Measurements from ENCODE around the gene CMTM7. TPM values are rescaled to one million over a fixed set of nuclear protein-coding genes. Genes with fewer than 3 reads are reported as not detected.
A peak's percentile ranks its signal among the peaks of the same experiment; 100 is the strongest.

The CMTM7 gene
- total and polyA plus RNA-seq, 7 experiments from 2014 or later, result 38.6 to 157 (median 53.0) TPM

DNA sequence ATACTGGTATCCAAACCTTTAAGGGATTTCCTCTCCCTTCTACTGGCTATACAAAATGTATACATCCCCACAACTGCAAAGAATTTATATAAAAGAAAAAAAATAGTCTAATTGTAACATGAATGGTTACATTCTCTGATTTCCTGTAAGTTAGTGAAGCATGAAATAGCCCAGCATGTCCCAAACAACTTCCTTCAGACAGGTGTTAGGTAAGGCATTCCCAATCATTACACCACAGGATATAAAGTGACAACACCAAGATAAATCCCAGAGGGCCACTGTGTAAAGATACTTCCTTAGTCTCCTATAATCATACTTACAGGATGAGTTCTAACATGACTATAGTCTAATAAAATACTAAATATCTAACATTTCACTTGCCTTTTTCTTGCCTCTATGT is 103.4 kb downstream of the CMTM7 start:
- Histone ChIP-seq H3K36me3 (ENCODE audit: control insufficient read depth in 2 of 3, insufficient read depth in 3 of 3, low read length in 3 of 3) (no peaks in the 10 kb centered on the region), H3K27ac (ENCODE audit: low read depth, low read length) (no peak overlapping the region)
- H3K27ac Mint-ChIP-seq, result no peak overlapping the region

DNA sequence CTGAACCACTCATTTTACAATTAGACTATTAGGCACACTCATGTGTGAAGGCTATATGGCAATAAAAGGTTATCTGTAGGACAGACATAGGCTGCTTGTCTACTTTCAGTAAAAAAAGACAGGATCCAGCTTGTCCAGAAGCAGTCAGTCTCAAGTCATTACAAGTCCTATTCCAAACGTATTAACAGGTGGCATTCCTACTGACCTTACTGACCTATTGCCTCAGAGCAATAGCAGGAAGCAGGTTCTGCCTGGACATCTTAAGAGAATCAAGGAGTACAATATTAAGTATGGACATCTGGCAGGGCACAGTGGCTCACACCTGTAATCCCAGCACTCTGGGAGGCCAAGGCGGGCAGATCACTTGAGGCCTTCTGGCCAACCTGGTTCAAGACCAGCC is 104.0 kb downstream of the CMTM7 start:
- H3K36me3 ChIP-seq (ENCODE audit: control insufficient read depth in 2 of 3, insufficient read depth in 3 of 3, low read length in 3 of 3), result no peaks in the 10 kb centered on the region

More for the DNA sequence above, 103.4 kb downstream of the CMTM7 start:
- Histone ChIP-seq H3K4me3 (ENCODE audit: low read length) (no peak overlapping the region), H3K9me3 (ENCODE audit: control insufficient read depth in 2 of 3, low read length in 3 of 3) (no peaks in the 10 kb centered on the region), H3K27me3 (ENCODE audit: control insufficient read depth in 2 of 2, insufficient read depth in 2 of 2, low read length in 2 of 2) (no peaks in the 10 kb centered on the region), H3K4me1 (ENCODE audit: control insufficient read depth in 2 of 2, insufficient read depth in 2 of 2, low read length in 2 of 2) (peaks cover under 1 to 5% of the 10 kb centered on the region in 2 donors)
- Mint-ChIP-seq H3K4me3 (no peak overlapping the region), H3K4me1 (peaks cover 22 to 39% (median 32%) of the 10 kb centered on the region in 7 donors), H3K36me3 (peaks cover 0 to 19% (median 12%) of the 10 kb centered on the region in 5 donors), H3K9me3 (peaks cover 0 to 1% (median 0%) of the 10 kb centered on the region in 11 donors), H3K27me3 (no peaks in the 10 kb centered on the region)
- CTCF ChIA-PET, result no interaction called here
- DNase-seq, result no peak
- POLR2A ChIA-PET, result interaction anchor here (0.6 to 1.5 kb wide), 4 partner anchors 10 to 124 kb away, joined by 3 to 8 read pairs (median 4); no protein-coding TSS in a partner anchor
- intact Hi-C loops (cut with micrococcal nuclease), result no loop called here
- no peak for ATAC-seq

DNA sequence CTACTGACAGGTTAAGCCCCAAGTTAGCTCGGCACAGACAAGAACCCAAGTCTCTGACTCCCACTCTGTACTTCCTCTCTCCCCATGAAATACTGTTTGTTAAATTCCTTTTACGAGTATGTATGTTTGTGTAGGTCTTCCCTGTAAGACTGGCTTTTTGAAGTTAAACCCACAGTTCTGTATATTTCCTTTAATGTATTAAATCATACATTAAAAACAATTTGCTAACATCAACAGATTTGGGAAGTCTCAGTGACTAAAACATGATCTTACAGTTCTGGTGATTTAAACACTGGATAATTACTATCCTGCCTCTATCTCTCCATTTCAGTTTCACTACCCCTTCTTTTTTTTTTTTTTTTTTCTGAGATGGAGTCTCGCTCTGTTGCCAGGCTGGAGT is 106.6 kb downstream of the CMTM7 start:
- H3K27me3 ChIP-seq (ENCODE audit: control insufficient read depth in 2 of 2, insufficient read depth in 2 of 2, low read length in 2 of 2), result no peaks in the 10 kb centered on the region
- ChIA-PET CTCF (interaction anchor here (0.6 to 0.7 kb wide), 3 partner anchors 7 to 587 kb away, joined by 3 to 4 read pairs (median 4); no protein-coding TSS in a partner anchor), POLR2A (interaction anchor here (0.7 kb wide), 1 partner anchor 12 kb away, joined by 3 read pairs; no protein-coding TSS in a partner anchor)
- Mint-ChIP-seq H3K27ac (no peak overlapping the region), H3K4me1 (peaks cover 37 to 65% (median 57%) of the 10 kb centered on the region in 7 donors), H3K27me3 (no peaks in the 10 kb centered on the region), H3K36me3 (peaks cover 4 to 19% (median 12%) of the 10 kb centered on the region in 5 donors), H3K9me3 (peaks cover 0 to 1% (median 0%) of the 10 kb centered on the region in 11 donors), H3K4me3 (peak overlapping the region in 4 of 10 donors; percentile 24 to 40 (median 26))
- intact Hi-C loops (cut with micrococcal nuclease), result no loop called here
- H3K4me3 ChIP-seq (ENCODE audit: low read length), result no peak overlapping the region
- peaks cover 0 to 6% (median 0%) of the 10 kb centered on the region in 3 experiments for H3K36me3 ChIP-seq (ENCODE audit: control insufficient read depth in 2 of 3, insufficient read depth in 3 of 3, low read length in 3 of 3)
- ATAC-seq (no peak), DNase-seq (no peak)
- H3K9me3 ChIP-seq (ENCODE audit: control insufficient read depth in 2 of 3, low read length in 3 of 3), result no peaks in the 10 kb centered on the region
- no peak overlapping the region for H3K27ac ChIP-seq (ENCODE audit: low read depth, low read length)
- H3K4me1 ChIP-seq (ENCODE audit: control insufficient read depth in 2 of 2, insufficient read depth in 2 of 2, low read length in 2 of 2), result peaks cover 5 to 25% of the 10 kb centered on the region in 2 donors

More for the DNA sequence above, 104.0 kb downstream of the CMTM7 start:
- Mint-ChIP-seq H3K27ac (no peak overlapping the region), H3K4me3 (peak overlapping the region in 1 of 10 donors; percentile 2), H3K9me3 (peaks cover 0 to 1% (median 0%) of the 10 kb centered on the region in 11 donors), H3K27me3 (no peaks in the 10 kb centered on the region), H3K36me3 (peaks cover 0 to 19% (median 12%) of the 10 kb centered on the region in 5 donors), H3K4me1 (peaks cover 27 to 45% (median 34%) of the 10 kb centered on the region in 7 donors)
- CTCF ChIA-PET, result no interaction called here
- H3K4me1 ChIP-seq (ENCODE audit: control insufficient read depth in 2 of 2, insufficient read depth in 2 of 2, low read length in 2 of 2), result peaks cover 2 to 10% of the 10 kb centered on the region in 2 donors
- no peaks in the 10 kb centered on the region for H3K9me3 ChIP-seq (ENCODE audit: control insufficient read depth in 2 of 3, low read length in 3 of 3)
- intact Hi-C loops (cut with micrococcal nuclease), result no loop called here
- ATAC-seq (no peak), DNase-seq (no peak)
- H3K27me3 ChIP-seq (ENCODE audit: control insufficient read depth in 2 of 2, insufficient read depth in 2 of 2, low read length in 2 of 2), result no peaks in the 10 kb centered on the region
- POLR2A ChIA-PET, result interaction anchor here (0.7 to 1.5 kb wide), 4 partner anchors 11 to 124 kb away, joined by 3 to 8 read pairs (median 3); no protein-coding TSS in a partner anchor
- H3K27ac ChIP-seq (ENCODE audit: low read depth, low read length), result no peak overlapping the region
- H3K4me3 ChIP-seq (ENCODE audit: low read length), result no peak overlapping the region

DNA sequence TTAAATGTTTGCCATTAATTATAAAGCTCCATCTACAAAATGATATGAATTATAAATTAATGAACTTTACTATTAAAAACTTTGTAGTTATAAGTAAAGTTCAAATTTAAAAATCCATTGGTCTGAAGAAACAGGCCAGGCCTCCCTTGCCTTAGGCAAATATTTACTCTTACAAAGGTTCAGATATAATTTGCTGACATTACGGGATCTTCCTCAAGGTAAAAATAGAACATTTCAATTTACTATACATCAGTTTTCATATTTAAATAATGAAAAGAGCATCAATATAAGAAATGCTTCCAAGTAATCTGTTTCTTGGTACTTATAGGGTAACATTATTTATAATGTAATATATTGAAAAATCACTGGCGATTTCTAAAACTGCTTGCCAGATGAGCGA is 107.3 kb downstream of the CMTM7 start:
- ChIA-PET POLR2A (interaction anchor here (0.6 to 1.8 kb wide), 4 partner anchors 9 to 122 kb away, joined by 3 to 5 read pairs (median 4); no protein-coding TSS in a partner anchor), CTCF (interaction anchor here (0.7 to 1.1 kb wide), 2 partner anchors 322 to 586 kb away, joined by 4 to 5 read pairs; no protein-coding TSS in a partner anchor)
- Mint-ChIP-seq H3K4me3 (no peak overlapping the region), H3K4me1 (peaks cover 38 to 68% (median 58%) of the 10 kb centered on the region in 7 donors), H3K9me3 (peaks cover 0 to 1% (median 0%) of the 10 kb centered on the region in 11 donors), H3K27me3 (no peaks in the 10 kb centered on the region), H3K27ac (peak overlapping the region in 1 of 9 donors; percentile 26), H3K36me3 (peaks cover 4 to 19% (median 12%) of the 10 kb centered on the region in 5 donors)
- Histone ChIP-seq H3K36me3 (ENCODE audit: control insufficient read depth in 2 of 3, insufficient read depth in 3 of 3, low read length in 3 of 3) (peaks cover 0 to 6% (median 0%) of the 10 kb centered on the region in 3 experiments), H3K27ac (ENCODE audit: low read depth, low read length) (no peak overlapping the region), H3K27me3 (ENCODE audit: control insufficient read depth in 2 of 2, insufficient read depth in 2 of 2, low read length in 2 of 2) (no peaks in the 10 kb centered on the region), H3K4me1 (ENCODE audit: control insufficient read depth in 2 of 2, insufficient read depth in 2 of 2, low read length in 2 of 2) (peaks cover 6 to 28% of the 10 kb centered on the region in 2 donors), H3K4me3 (ENCODE audit: low read length) (no peak overlapping the region), H3K9me3 (ENCODE audit: control insufficient read depth in 2 of 3, low read length in 3 of 3) (no peaks in the 10 kb centered on the region)
- intact Hi-C loops (cut with micrococcal nuclease), result no loop called here
- no peak for DNase-seq
- ATAC-seq, result no peak

DNA sequence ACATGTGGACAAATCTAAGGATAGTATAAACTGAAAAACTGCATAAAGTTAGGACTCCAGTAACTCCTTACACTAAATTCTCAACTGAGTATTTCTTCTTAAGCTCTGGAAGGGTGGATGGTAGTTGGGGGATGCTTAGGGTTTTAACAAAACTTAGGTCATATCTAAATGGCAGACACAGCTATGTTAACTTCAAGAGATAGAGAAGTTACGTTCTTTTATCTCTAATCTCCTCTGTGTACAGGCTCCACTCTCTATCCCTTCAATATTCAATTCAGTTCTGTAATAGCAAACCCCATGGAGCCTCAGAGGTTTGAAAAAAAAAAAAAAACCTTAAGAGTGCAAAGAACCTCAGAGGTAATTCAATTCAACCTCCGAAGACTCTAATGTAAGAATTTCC is 107.9 kb downstream of the CMTM7 start:
- Mint-ChIP-seq H3K27ac (peak overlapping the region in 5 of 9 donors; percentile 12 to 56 (median 51)), H3K27me3 (no peaks in the 10 kb centered on the region), H3K4me1 (peaks cover 38 to 68% (median 58%) of the 10 kb centered on the region in 7 donors), H3K4me3 (peak overlapping the region in 4 of 10 donors; percentile 4 to 88 (median 31)), H3K9me3 (peaks cover 0 to 1% (median 0%) of the 10 kb centered on the region in 11 donors), H3K36me3 (peaks cover 4 to 19% (median 12%) of the 10 kb centered on the region in 5 donors)
- Histone ChIP-seq H3K27ac (ENCODE audit: low read depth, low read length) (no peak overlapping the region), H3K27me3 (ENCODE audit: control insufficient read depth in 2 of 2, insufficient read depth in 2 of 2, low read length in 2 of 2) (no peaks in the 10 kb centered on the region), H3K4me1 (ENCODE audit: control insufficient read depth in 2 of 2, insufficient read depth in 2 of 2, low read length in 2 of 2) (peaks cover 6 to 28% of the 10 kb centered on the region in 2 donors), H3K9me3 (ENCODE audit: control insufficient read depth in 2 of 3, low read length in 3 of 3) (no peaks in the 10 kb centered on the region), H3K4me3 (ENCODE audit: low read length) (no peak overlapping the region), H3K36me3 (ENCODE audit: control insufficient read depth in 2 of 3, insufficient read depth in 3 of 3, low read length in 3 of 3) (peaks cover 0 to 6% (median 0%) of the 10 kb centered on the region in 3 experiments)
- ChIA-PET CTCF (interaction anchor here (1.1 kb wide), 1 partner anchor 322 kb away, joined by 5 read pairs; no protein-coding TSS in a partner anchor), POLR2A (interaction anchor here (0.6 to 1.8 kb wide), 4 partner anchors 57 to 129 kb away, joined by 3 to 5 read pairs (median 3); no protein-coding TSS in a partner anchor)
- DNase-seq (no peak), ATAC-seq (no peak)
- intact Hi-C loops (cut with micrococcal nuclease), result no loop called here

DNA sequence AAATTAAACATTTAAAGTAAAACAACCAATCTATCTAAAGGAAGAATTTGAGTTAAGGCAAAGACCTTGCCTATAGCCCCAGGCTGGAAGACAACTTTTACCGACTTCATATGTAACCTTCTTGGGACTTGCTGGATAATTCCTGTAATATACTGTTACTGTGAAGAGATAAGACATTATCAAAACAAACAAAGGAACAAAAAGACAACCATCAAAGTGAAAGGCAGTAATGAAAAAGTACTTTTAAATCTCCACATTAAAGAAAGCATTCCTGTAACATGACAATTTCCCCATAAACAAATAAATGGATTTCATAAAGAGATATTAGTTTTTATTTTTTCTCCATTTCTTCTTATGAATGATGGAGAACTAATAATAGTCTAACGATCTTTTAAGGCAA is 108.6 kb downstream of the CMTM7 start:
- Histone ChIP-seq H3K4me1 (ENCODE audit: control insufficient read depth in 2 of 2, insufficient read depth in 2 of 2, low read length in 2 of 2) (peaks cover 6 to 27% of the 10 kb centered on the region in 2 donors), H3K4me3 (ENCODE audit: low read length) (no peak overlapping the region), H3K36me3 (ENCODE audit: control insufficient read depth in 2 of 3, insufficient read depth in 3 of 3, low read length in 3 of 3) (peaks cover 0 to 6% (median 0%) of the 10 kb centered on the region in 3 experiments), H3K9me3 (ENCODE audit: control insufficient read depth in 2 of 3, low read length in 3 of 3) (no peaks in the 10 kb centered on the region), H3K27me3 (ENCODE audit: control insufficient read depth in 2 of 2, insufficient read depth in 2 of 2, low read length in 2 of 2) (no peaks in the 10 kb centered on the region), H3K27ac (ENCODE audit: low read depth, low read length) (no peak overlapping the region)
- Mint-ChIP-seq H3K27ac (peak overlapping the region in 2 of 9 donors; percentile 12 to 55), H3K4me1 (peaks cover 38 to 65% (median 57%) of the 10 kb centered on the region in 7 donors), H3K9me3 (peaks cover 0 to 1% (median 0%) of the 10 kb centered on the region in 11 donors), H3K4me3 (peak overlapping the region; percentile 14 to 97 (median 82)), H3K36me3 (peaks cover 4 to 19% (median 12%) of the 10 kb centered on the region in 5 donors), H3K27me3 (peaks cover 0 to 3% (median 0%) of the 10 kb centered on the region in 5 donors)
- ATAC-seq (no peak), DNase-seq (no peak)
- intact Hi-C loops (cut with micrococcal nuclease), result loop anchor here (5.0 to 10.0 kb wide), 4 partner anchors 323 to 612 kb away; partner anchors contain the start of genes CRTAP (in 1 of the 2) and GPD1L (in 1 of the 2)
- ChIA-PET CTCF (interaction anchor here (0.7 kb wide), 1 partner anchor 25 kb away, joined by 3 read pairs; no protein-coding TSS in a partner anchor), POLR2A (interaction anchor here (1.8 kb wide), 1 partner anchor 124 kb away, joined by 5 read pairs; no protein-coding TSS in a partner anchor)

Data from naive thymus-derived CD4-positive, alpha-beta T cell (primary cell).